BLaER1 treated with 17β-estradiol and CSF1 and Interleukin-3, amounts not matched to agents 10 nM and 100 nM (cell line): Measurements from ENCODE around the gene KRTAP2-2.
"Not testable (repeated sequence)": the region's sequence is repeated elsewhere in the genome, so short reads cannot be mapped to it uniquely, and the experiment has no call there.

Experiments used
- H3K27ac ChIP-seq, 11 experiments: shearing (Covaris generic); formaldehyde crosslinking; 2 replicates each; pipeline ENCODE4 v1.8.1; 2022
- H3K27me3 ChIP-seq, 11 experiments: shearing (Covaris generic); formaldehyde crosslinking; 2 replicates each; pipeline ENCODE4 v1.8.1; 2022
- H3K36me3 ChIP-seq, 11 experiments: shearing (Covaris generic); formaldehyde crosslinking; 2 replicates each; pipeline ENCODE4 v1.8.1; 2022
- H3K4me1 ChIP-seq, 10 experiments: shearing (Covaris generic); formaldehyde crosslinking; 2 replicates each; pipeline ENCODE4 v1.8.1; 2022
- H3K4me2 ChIP-seq, 11 experiments: shearing (Covaris generic); formaldehyde crosslinking; 2 replicates each; pipeline ENCODE4 v1.8.1; 2022
- H3K4me3 ChIP-seq, 10 experiments: shearing (Covaris generic); formaldehyde crosslinking; 2 replicates each; pipeline ENCODE4 v1.8.1; 2022
- H3K9ac ChIP-seq, 11 experiments: shearing (Covaris generic); formaldehyde crosslinking; 2 replicates each; pipeline ENCODE4 v1.8.1; 2022
- H3K9me3 ChIP-seq, 11 experiments: shearing (Covaris generic); formaldehyde crosslinking; replicated peaks in 1 of 11; 2 replicates each; pipeline ENCODE4 v1.8.1; 2022
- H4K20me1 ChIP-seq, 11 experiments: shearing (Covaris generic); formaldehyde crosslinking; 2 replicates each; pipeline ENCODE4 v1.8.1; 2022
- Cebpa-rat ChIP-seq, 11 experiments: shearing (Covaris generic); IDR thresholded peaks; 2 replicates each; pipeline ENCODE4 v1.8.1; 2022

Gene KRTAP2-2

GRCh38 chr17:41063449-41063848, 8.4 kb upstream of the KRTAP2-2 start:
- Histone ChIP-seq H3K27me3 (no peaks in the 10 kb centered on the region), H3K9me3 (no peaks in the 10 kb centered on the region), H3K9ac (no peak overlapping the region), H3K4me3 (no peak overlapping the region), H3K36me3 (no peaks in the 10 kb centered on the region), H3K4me1 (no peaks in the 10 kb centered on the region), H3K4me2 (no peak overlapping the region), H3K27ac (no peak overlapping the region), H4K20me1 (no peaks in the 10 kb centered on the region)
- TF ChIP-seq Cebpa-rat (IDR thresholded peaks at IDR 0.05) = no peak

GRCh38 chr17:41061964-41062363, 6.9 kb upstream of the KRTAP2-2 start:
- H3K27me3 ChIP-seq = no peaks in the 10 kb centered on the region
- H3K9ac ChIP-seq = no peak overlapping the region
- peaks cover 0 to 7% (median 0%) of the 10 kb centered on the region in 11 experiments; a peak in 1 of 22 replicates for H3K9me3 ChIP-seq
- no peak for TF ChIP-seq Cebpa-rat (IDR thresholded peaks at IDR 0.05)
- no peaks in the 10 kb centered on the region for H3K36me3 ChIP-seq
- no peak overlapping the region for H3K4me3 ChIP-seq
- H4K20me1 ChIP-seq = no peaks in the 10 kb centered on the region
- H3K4me1 ChIP-seq = no peaks in the 10 kb centered on the region
- no peak overlapping the region for H3K27ac ChIP-seq
- no peak overlapping the region for H3K4me2 ChIP-seq

- H3K4me1 ChIP-seq = no peaks in the 10 kb centered on the region
- H3K4me3 ChIP-seq = no peak within 1 kb of the TSS
- H3K9ac ChIP-seq = no peak within 1 kb of the TSS
- no peaks in the 10 kb centered on the region for H4K20me1 ChIP-seq
- no peak for TF ChIP-seq Cebpa-rat (IDR thresholded peaks at IDR 0.05)
- H3K27me3 ChIP-seq = no peaks in the 10 kb centered on the region
- peaks cover 0 to 8% (median 0%) of the 10 kb centered on the region in 11 experiments; a peak in 1 of 22 replicates for H3K9me3 ChIP-seq
- H3K27ac ChIP-seq = no peak within 1 kb of the TSS
- H3K36me3 ChIP-seq = no peaks in the 10 kb centered on the region
- no peak within 1 kb of the TSS for H3K4me2 ChIP-seq
These were observed 5.1 kb upstream of the KRTAP2-2 start, which contains the start of gene KRTAP2-3 for GRCh38 chr17:41060052-41060604. Gene KRTAP2-3, minus strand, starts transcription at chr17:41060114. Its CDS starts 64 bp downstream, at chr17:41060050.

GRCh38 chr17:41059276-41060051, 4.4 kb upstream of the KRTAP2-2 start:
- H4K20me1 ChIP-seq, H3K4me1 ChIP-seq, H3K4me3 ChIP-seq, H3K27ac ChIP-seq, H3K4me2 ChIP-seq, H3K27me3 ChIP-seq, H3K9ac ChIP-seq, H3K36me3 ChIP-seq, H3K9me3 ChIP-seq: not testable (repeated sequence)

GRCh38 chr17:41058741-41059140, 3.7 kb upstream of the KRTAP2-2 start:
- no peaks in the 10 kb centered on the region for H3K4me1 ChIP-seq
- TF ChIP-seq Cebpa-rat (IDR thresholded peaks at IDR 0.05) = no peak

GRCh38 chr17:41057547-41057946, 2.5 kb upstream of the KRTAP2-2 start:
- no peaks in the 10 kb centered on the region for H3K27me3 ChIP-seq
- H3K36me3 ChIP-seq = no peaks in the 10 kb centered on the region

More at GRCh38 chr17:41058741-41059140, 3.7 kb upstream of the KRTAP2-2 start:
- Histone ChIP-seq H3K36me3 (no peaks in the 10 kb centered on the region), H3K27me3 (no peaks in the 10 kb centered on the region), H3K27ac (no peak overlapping the region), H3K4me2 (no peak overlapping the region), H4K20me1 (no peaks in the 10 kb centered on the region), H3K9ac (no peak overlapping the region), H3K9me3 (peaks cover 0 to 8% (median 0%) of the 10 kb centered on the region in 11 experiments; a peak in 2 of 22 replicates), H3K4me3 (no peak overlapping the region)

GRCh38 chr17:41054556-41054955, 474 bp downstream of the KRTAP2-2 start:
- not testable (repeated sequence) for H3K4me3 ChIP-seq, H3K27me3 ChIP-seq, H3K9ac ChIP-seq, H3K36me3 ChIP-seq, H3K27ac ChIP-seq, H4K20me1 ChIP-seq, H3K4me2 ChIP-seq, H3K4me1 ChIP-seq
- H3K9me3 ChIP-seq = peaks cover 0 to 15% (median 3%) of the 10 kb centered on the region in 11 experiments; a peak in 5 of 22 replicates

More at GRCh38 chr17:41057547-41057946, 2.5 kb upstream of the KRTAP2-2 start:
- no peak overlapping the region for H3K27ac ChIP-seq
- H3K4me2 ChIP-seq = no peak overlapping the region
- no peak overlapping the region for H3K4me3 ChIP-seq
- no peaks in the 10 kb centered on the region for H4K20me1 ChIP-seq
- no peaks in the 10 kb centered on the region for H3K4me1 ChIP-seq
- TF ChIP-seq Cebpa-rat (IDR thresholded peaks at IDR 0.05) = no peak
- no peak overlapping the region for H3K9ac ChIP-seq
- peaks cover 0 to 15% (median 3%) of the 10 kb centered on the region in 11 experiments; a peak in 5 of 22 replicates for H3K9me3 ChIP-seq

GRCh38 chr17:41054025-41054424, 1.0 kb downstream of the KRTAP2-2 start:
- Histone ChIP-seq H3K27ac (no peak overlapping the region), H3K9me3 (peaks cover 0 to 15% (median 3%) of the 10 kb centered on the region in 11 experiments; a peak in 5 of 22 replicates), H3K4me1 (no peaks in the 10 kb centered on the region), H3K4me3 (no peak overlapping the region), H3K9ac (no peak overlapping the region), H3K27me3 (no peaks in the 10 kb centered on the region), H3K36me3 (no peaks in the 10 kb centered on the region), H4K20me1 (no peaks in the 10 kb centered on the region), H3K4me2 (no peak overlapping the region)
- no peak for TF ChIP-seq Cebpa-rat (IDR thresholded peaks at IDR 0.05)

- no peak overlapping the region for H3K4me2 ChIP-seq
- TF ChIP-seq Cebpa-rat (IDR thresholded peaks at IDR 0.05) = no peak
These were observed 2.5 kb downstream of the KRTAP2-2 start for GRCh38 chr17:41052566-41052965.

GRCh38 chr17:41049110-41049509, 5.9 kb downstream of the KRTAP2-2 start:
- Histone ChIP-seq H3K36me3 (no peaks in the 10 kb centered on the region), H4K20me1 (no peaks in the 10 kb centered on the region), H3K9me3 (peaks cover 0 to 9% (median 0%) of the 10 kb centered on the region in 11 experiments; a peak in 6 of 22 replicates), H3K27ac (no peak overlapping the region), H3K9ac (no peak overlapping the region), H3K4me3 (no peak overlapping the region), H3K27me3 (no peaks in the 10 kb centered on the region), H3K4me1 (no peaks in the 10 kb centered on the region), H3K4me2 (no peak overlapping the region)
- no peak for TF ChIP-seq Cebpa-rat (IDR thresholded peaks at IDR 0.05)

More at GRCh38 chr17:41052566-41052965, 2.5 kb downstream of the KRTAP2-2 start:
- Histone ChIP-seq H3K27me3 (no peaks in the 10 kb centered on the region), H3K27ac (no peak overlapping the region), H4K20me1 (no peaks in the 10 kb centered on the region), H3K4me3 (no peak overlapping the region), H3K9ac (no peak overlapping the region), H3K36me3 (no peaks in the 10 kb centered on the region), H3K4me1 (no peaks in the 10 kb centered on the region), H3K9me3 (peaks cover 0 to 14% (median 2%) of the 10 kb centered on the region in 11 experiments; a peak in 5 of 22 replicates)
